ENCODE data around the gene RFX4. TPM values are rescaled to one million over a fixed set of nuclear protein-coding genes. Genes with fewer than 3 reads are reported as not detected.
"Not testable (repeated sequence)": the region's sequence is repeated elsewhere in the genome, so short reads cannot be mapped to it uniquely, and the experiment has no call there.

Gene RFX4
- total RNA-seq, 1 donor from 2014 or later, result not detected

DNA sequence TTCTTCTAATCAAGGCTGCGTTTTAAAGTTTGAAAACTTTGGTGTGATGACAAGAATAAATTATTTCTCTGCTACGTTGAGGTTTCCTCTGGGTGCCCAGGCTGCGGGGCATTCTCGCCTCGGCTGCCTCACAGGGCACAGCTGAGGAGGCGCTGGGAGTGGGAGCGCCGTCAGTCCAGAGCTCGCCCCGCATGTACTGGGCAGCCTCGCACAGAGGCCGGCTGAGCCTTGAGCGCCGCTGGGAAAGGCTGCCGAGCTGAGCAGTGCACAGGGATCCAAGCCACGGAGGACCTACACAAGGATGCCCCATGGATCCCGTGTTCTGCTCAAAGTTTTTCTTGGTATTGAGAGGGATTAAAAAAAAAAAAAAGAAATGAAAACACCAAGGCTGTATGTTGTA is 11.6 kb downstream of the RFX4 start:
- DNase-seq, result no peak

GRCh38 chr12:106595268-106595667 is 12.5 kb downstream of the RFX4 start:
- no peak for DNase-seq

DNA sequence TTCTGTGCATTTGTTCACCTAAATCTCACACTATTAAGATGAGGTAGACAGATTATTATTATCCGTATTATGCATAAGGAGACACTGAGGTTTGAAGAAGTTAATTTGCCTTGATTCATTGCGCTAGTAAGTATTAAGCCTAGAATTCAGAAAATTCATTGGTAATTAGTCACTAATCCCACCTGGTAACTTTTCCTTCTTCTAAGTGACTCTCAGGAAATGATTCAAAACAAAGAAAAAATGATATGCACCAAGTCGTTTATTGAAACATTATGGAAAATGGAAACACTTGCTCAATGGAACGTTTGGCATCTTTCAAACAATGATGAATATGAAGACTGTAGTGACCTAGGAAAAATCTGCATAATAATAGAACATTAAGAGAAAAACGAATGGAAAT is 15.2 kb downstream of the RFX4 start:
- no peak for DNase-seq

- DNase-seq, result no peak
These were observed 16.5 kb downstream of the RFX4 start for GRCh38 chr12:106599302-106599701.

DNA sequence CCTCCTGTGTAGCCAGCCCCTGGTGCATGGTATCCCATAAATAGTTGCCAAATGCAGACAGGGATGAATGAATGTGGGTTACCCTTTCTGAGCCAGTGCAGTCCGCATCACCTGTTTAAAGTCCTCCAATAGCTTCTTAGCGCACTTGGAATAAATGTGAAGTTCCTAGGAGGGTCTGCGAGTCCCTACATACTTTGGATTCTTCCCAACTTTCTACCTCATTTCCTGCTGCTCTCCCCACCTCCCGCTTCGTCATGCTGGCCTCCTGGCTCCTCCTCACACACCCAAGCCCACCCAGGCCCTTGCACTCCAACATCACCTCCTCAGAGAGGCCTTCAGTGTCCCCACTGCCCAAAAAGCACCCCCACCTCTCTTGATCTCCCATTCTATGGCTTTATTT is 17.7 kb downstream of the RFX4 start:
- no peak for DNase-seq

DNA sequence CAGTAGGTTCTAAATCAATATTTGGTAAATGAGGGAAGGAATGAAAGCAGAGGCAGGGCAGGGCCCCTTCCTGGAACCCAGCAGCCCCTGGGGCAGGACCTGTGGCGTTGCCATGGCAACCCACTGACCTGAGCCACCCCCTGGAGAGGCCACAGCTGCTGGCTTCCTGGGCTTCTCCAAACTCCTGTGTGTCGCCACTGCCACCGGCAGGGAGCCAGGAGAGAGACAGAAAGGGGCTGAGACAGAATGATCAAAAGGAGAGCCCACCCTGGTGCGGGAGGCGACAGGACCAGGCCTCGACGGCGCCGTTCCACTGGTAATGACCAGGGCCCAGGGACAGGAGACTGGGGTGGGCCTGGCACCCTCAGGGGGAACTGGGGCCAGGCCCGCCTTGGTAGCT is 18.2 kb downstream of the RFX4 start:
- DNase-seq, result no peak

GRCh38 chr12:106601496-106601895 is 18.7 kb downstream of the RFX4 start:
- DNase-seq, result no peak

GRCh38 chr12:106602076-106602475 is 19.3 kb downstream of the RFX4 start:
- DNase-seq, result no peak

- no peak for DNase-seq
These were observed 22.4 kb downstream of the RFX4 start for GRCh38 chr12:106605254-106605653.

DNA sequence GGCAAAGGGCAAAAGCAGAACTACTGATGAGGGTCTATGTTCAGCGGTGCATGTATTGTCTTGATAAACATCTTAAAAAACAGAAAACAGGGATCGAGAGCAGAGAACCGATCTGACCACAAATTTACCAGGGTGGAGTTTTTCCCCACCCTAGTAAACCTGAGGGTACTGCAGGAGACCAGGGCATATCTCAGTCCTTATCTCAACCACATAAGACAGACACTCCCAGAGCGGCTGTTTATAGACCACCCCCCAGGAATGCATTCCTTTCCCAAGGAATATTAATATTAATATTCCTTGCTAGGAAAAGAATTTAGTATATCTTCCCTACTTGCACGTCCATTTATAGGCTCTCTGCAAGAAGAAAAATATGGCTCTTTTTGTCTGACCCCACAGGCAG is 37.8 kb downstream of the RFX4 start:
- DNase-seq, result not testable (repeated sequence)

DNA sequence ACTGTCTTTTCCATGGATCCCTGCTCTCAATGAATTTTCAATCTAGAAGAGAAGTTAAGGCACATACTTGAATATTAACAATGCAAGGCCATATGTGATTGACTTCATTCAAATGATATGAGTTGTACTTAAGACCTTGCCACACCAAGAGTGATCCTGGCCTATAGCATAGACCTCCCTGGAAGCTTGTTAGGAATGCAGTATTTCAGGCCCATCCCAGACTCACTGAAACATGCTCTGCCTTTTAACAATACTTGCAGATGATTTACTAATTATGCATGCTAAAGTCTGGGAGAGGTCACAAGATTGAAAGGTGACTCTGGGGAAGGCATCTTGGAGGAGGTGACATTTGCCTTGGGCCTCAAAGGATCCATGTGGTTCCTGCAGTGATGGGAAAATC is 43.2 kb downstream of the RFX4 start:
- DNase-seq, result no peak

- no peak for DNase-seq
These were observed 47.2 kb downstream of the RFX4 start for GRCh38 chr12:106629797-106630659.

DNA sequence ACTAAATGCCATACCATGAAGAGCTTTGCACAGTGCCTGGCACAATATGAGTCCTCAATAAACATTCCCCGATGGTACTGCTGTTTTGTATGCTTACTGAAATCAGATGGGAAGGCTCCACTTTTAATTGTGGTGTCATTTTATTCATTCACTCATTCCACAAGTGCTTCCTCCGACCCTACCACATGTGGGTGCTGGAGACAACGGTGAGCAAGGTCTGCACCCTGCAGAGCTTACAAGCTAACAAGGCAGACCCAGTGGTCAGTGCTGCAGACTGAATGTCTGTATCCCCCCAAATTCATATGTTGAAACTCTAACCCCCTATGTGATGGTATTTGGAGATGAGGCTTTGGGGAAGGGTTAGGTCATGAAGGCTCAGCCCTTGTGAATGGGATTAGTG is 48.3 kb downstream of the RFX4 start:
- no peak for DNase-seq

- no peak for DNase-seq
These were observed 49.0 kb downstream of the RFX4 start for GRCh38 chr12:106631797-106632196.

DNA sequence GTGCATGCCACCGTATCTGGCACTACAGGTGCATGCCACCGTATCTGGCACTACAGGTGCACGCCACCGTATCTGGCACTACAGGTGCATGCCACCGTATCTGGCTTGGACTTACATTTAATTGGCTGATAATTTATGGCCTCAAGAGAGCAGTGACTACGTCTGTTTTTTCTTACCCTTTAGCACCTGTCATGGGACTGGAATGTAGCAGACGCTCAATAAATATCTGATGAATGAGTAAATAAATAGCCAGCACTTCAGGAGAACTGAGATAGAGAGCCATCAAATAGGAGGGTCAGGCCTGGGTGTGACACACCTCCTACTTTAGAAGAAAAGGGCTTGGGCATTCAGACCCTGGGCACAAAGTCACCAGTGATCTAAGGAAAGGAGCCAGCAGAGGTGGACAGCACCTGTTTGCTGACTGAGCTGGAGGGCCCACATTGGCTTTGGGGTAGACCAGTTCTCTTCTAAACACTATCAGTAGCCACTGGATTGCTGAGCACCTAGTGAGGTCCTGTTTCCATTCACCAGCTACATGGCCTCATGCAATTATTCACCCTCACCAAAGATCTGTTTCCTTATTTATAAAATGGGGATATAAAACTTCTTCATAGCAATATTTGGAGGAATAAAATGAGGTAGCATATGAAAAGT is 50.1 kb downstream of the RFX4 start:
- DNase-seq, result no peak

DNA sequence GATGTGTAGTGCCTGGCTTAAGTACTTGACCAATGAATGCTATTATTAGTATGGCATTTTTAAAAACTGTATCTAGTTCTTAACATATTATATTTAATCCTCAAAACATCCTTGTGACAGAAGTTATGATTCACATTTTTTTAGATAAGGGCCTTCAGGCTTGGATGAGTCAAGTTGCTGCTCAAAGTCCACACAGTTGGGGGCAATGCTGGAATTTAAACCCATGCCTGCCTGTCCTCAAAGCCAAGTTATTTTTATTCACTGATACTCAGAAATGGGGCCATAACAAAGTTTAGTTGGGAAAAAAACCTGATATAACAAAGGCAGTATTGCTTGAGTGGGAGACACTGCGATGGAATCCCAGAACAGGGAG is 50.6 kb downstream of the RFX4 start:
- DNase-seq, result no peak

DNA sequence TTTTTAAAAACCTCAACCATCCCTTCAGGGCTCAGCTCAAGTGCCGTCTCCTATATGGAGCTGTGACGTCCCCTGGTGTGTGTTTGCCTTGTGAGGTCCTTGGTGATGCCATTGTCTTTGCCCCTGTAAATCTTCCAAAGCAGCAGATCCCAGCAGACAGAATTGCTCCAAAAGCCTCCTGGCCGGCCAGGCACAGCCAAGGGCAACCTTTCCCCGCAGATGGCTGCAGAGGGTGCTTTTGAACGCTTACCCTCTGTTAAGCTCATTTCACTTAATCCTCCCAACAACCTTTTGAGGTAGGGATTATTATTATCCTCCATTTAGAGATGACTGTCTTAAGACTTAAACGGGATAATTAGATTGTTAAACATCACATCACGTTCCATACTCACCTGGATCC is 51.4 kb downstream of the RFX4 start:
- DNase-seq, result no peak

DNA sequence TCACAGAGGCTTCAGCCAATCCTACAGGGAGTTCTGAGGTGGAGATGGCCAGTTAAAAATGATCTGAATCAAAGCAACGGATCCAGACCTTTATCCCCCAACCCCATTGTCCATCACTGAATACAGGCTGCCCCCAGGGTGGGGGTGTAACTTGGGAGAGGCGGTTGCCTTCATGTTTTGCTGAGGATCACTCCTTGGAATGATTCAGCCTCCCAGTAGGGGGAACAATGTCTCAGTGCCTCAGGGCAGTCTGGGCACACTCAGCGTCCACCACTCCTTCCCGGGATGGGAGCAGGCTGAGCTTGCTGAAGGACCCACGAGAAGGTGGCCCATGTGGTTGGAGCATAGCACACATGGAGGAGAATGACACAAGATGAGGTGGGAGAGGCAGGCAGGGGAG is 60.2 kb downstream of the RFX4 start:
- no peak for DNase-seq

GRCh38 chr12:106644335-106645073 is 61.7 kb downstream of the RFX4 start:
- no peak for DNase-seq

- DNase-seq, result peak; percentile 13
These were observed 62.2 kb downstream of the RFX4 start for GRCh38 chr12:106645074-106645421.

DNA sequence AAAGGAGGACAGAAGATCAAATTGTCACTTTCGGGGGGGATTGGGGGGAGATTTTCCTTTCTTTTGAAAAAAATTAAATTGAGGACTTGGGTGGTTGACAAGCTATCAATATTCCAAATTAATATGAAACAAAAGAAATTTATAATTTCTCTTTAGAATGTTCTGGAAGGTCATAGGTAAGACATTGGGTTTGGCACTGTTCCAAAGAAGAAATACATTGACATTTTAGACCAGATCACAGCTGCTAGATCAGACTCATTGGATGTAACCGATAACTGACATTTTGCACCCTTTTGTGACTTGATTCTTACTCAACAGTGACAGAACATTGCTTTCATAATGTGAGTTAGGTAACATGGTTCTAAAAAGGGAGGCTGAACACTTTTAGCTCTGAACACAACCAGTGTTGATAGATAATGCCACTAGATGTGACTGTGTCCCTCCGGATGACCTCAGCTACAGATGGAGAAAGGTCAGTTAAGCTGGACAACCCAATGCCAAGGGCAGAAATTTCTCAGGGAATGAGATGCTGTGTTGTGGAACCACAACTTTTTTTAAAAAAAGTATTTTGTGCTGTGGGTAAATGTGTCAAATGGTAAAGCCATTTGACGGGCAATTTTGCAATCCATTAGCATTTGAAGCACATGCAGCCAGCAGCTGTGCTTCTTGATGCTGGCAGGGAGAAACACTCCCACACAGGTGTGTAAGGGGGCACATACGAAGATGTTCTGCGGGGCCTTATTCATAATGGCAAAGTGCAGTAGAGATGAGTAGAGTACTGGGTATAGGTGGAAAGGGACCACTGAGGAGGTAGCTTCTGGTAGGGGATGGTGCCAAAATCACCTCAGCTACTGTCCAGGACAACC is 62.9 kb downstream of the RFX4 start:
- DNase-seq, result no peak

DNA sequence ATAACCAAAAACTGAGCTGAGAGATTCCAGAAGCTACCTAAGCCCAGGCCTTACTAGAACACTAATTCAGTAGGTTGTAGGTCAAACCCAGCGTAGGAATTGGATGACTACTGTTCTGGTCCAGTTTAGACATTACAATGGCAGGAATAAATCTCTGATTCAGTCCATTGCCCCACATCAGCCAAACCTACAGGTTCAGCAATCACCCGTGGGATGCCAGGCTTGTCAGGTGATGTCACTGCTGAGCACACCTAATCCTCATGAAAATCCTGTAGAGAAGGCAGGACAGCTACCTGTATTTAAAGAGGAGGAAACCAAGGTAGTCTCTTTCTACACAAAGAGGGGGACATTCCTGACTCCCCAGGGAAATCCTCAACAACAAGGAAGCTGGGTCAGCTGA is 63.7 kb downstream of the RFX4 start:
- no peak for DNase-seq

Data from skin of body (tissue), 2 donors.